Ammon's horn (tissue), 1 donor: ENCODE results near the gene GIPC2.
"Not testable (repeated sequence)": the region's sequence is repeated elsewhere in the genome, so short reads cannot be mapped to it uniquely, and the experiment has no call there.

Experiments used
- DNase-seq: peaks from one replicate; pipeline ENCODE4 v3.0.0-alpha.2; 2016; ENCODE audit warnings: low spot score

GIPC2 gene

DNA sequence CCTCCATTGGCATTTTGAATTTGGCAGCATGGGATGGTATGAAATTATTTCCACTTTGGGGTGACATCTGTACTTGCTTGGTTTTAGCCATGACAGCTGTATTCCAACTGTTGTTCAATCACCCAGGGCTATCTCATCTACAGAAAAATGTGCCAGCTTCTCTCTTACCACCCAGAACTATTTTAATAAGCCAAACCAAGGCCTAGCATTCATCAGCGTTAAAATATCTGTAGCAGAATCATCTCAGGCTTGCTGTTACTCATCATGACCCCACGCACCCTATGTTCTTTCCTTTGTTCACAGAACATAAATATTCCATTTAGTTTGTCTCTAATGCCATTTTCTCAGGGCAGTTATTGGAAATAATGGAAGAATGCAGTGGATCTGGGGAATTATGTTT, 49.8 kb downstream of the GIPC2 start:
- peak; percentile 33 for DNase-seq

GRCh38 chr1:78096017-78096416, 50.3 kb downstream of the GIPC2 start:
- no peak for DNase-seq

DNA sequence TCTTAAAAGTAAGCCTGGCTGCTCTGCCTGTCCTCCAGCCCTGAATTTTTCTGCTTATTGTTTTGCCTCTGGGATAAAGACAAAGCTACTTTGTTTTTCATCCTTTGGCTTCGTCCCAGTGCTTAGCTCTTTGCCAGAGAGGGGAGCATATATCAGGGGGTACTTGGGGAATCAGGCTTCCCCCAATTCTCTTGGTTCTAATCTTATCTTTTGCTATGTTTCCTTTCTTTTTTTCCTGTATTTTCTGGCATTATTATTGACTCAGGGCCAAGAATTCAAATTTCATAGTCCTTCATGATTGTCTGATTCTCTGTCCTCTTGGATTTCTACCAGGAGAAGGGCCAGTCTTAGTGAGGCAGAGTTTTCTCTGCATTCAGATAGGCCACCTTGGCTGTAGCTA, 51.2 kb downstream of the GIPC2 start:
- peak; percentile 54 for DNase-seq

- no peak for DNase-seq
Measured at GRCh38 chr1:78101051-78101450, 55.3 kb downstream of the GIPC2 start.

- DNase-seq: no peak
Measured at GRCh38 chr1:78101514-78101913, 55.7 kb downstream of the GIPC2 start.

GRCh38 chr1:78102082-78102481, 56.3 kb downstream of the GIPC2 start:
- DNase-seq: no peak

- DNase-seq: no peak
Measured at GRCh38 chr1:78102916-78103315, 57.1 kb downstream of the GIPC2 start.

GRCh38 chr1:78104322-78104721, 58.6 kb downstream of the GIPC2 start:
- DNase-seq: no peak

DNA sequence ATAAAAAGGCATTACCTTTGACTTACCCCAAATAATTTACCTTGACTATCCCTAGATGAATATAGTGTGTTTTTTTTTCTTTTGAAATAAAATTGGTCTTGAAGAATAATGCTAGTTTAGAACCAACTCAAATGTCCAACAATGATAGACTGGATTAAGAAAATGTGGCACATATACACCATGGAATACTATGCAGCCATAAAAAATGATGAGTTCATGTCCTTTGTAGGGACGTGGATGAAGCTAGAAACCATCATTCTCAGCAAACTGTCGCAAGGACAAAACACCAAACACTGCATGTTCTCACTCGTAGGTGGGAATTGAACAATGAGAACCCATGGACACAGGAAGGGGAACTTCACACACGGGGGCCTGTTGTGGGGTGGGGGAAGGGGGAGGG, 63.9 kb downstream of the GIPC2 start:
- not testable (repeated sequence) for DNase-seq

- DNase-seq: no peak
Measured at GRCh38 chr1:78113156-78113916, 67.6 kb downstream of the GIPC2 start.

DNA sequence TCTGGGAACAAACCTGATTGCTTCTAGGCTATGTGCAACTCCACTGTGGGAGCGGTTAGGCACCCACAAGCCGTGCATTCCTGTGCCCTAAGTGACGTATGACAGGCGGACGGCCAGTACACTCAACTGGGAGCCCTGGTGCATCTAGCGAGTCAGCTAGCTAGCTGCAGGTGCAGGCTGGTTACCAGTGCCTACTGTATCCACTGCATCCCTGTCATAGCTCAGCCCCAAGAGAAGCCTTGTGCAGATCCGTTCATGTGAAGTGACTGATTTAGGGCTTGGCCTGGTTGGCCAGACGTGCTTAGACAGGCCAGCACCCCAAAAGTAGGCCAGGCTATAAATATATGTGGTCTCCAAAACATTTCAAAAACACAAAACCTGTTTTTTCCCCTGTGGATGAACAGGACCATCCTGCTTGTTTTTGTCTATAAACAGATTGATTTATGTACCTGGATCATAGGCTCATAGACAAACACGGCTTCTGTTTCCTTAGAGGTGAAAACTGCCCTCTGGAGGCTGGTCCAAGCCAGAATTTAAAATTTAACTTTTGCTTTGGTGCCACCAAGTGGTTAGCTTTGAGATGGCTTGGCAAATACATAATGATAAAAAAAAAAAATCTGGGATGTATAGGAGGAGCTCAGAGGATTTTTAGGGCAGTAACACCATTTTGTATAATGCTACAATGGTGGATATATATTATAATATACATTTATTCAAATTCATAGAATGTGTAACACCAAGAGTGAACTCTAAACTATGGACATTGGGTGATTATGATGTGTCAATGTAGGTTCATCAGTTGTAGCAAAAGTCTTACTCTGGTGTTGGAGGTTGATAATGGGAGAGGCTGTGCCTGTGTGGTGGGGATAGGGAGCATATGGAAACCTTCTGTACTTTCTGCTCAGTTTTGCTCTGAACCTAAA, 68.5 kb downstream of the GIPC2 start:
- DNase-seq: peak; percentile 69

DNA sequence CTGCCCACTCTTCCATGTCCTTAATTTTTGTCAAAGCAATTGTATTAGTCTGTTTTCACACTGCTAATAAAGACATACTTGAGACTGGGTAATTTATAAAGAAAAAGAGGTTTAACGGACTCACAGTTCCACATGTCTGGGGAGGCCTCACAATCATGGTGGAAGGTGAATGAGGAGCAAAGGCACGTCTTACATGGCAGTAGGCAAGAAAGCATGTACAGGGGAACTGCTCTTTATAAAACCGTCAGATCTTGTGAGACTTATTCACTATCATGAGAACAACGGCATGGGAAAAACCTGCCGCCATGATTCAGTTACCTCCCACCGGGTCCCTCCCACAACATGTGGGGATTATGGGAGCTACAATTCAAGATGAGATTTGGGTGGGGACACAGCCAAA, 74.7 kb downstream of the GIPC2 start:
- DNase-seq: not testable (repeated sequence)

DNA sequence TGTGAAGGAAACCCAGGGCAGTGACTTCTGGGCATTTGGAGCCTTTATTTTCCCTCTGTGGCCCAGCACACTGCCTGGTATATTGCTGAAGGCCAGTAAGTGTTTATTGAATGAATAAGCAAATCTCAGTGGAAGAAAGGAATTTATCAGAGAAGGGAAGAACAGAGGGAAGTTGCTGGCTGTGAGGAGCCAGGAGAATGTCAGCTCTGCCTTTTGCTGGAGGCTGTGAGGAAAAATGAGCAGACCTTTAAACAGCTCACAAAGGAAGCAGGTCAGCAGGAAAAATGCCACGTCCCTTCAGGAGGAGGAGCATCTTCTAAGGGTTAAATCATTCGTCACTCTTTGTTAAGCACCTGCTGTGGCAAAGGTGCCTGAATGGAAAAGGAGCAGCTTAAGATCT, 75.9 kb downstream of the GIPC2 start:
- DNase-seq: no peak

GRCh38 chr1:78122389-78122788, 76.6 kb downstream of the GIPC2 start:
- DNase-seq: no peak

- no peak for DNase-seq
Measured at GRCh38 chr1:78126506-78126905, 80.7 kb downstream of the GIPC2 start.

- no peak for DNase-seq
Measured at GRCh38 chr1:78132174-78132947, 86.6 kb downstream of the GIPC2 start.

- DNase-seq: no peak
Measured at GRCh38 chr1:78132948-78133322, 87.2 kb downstream of the GIPC2 start.

DNA sequence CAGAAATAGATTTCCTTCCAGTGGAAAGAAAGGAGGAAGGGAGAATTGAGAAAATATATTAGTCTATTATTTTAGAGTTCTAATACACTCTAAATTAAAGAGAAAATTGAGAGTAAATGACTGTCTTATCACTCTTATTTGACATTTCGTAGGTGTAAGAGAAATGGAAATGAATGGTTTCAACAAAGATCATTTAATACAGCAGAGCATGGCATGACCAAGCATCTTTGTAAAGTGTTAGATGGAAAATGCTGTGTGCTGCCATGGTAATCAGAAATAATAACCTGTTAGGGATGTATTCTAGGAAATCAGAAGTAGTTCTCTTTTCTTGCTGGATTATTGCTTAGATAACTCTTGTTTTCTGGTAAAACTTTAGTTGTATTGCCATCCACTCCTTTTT, 90.9 kb downstream of the GIPC2 start:
- no peak for DNase-seq

DNA sequence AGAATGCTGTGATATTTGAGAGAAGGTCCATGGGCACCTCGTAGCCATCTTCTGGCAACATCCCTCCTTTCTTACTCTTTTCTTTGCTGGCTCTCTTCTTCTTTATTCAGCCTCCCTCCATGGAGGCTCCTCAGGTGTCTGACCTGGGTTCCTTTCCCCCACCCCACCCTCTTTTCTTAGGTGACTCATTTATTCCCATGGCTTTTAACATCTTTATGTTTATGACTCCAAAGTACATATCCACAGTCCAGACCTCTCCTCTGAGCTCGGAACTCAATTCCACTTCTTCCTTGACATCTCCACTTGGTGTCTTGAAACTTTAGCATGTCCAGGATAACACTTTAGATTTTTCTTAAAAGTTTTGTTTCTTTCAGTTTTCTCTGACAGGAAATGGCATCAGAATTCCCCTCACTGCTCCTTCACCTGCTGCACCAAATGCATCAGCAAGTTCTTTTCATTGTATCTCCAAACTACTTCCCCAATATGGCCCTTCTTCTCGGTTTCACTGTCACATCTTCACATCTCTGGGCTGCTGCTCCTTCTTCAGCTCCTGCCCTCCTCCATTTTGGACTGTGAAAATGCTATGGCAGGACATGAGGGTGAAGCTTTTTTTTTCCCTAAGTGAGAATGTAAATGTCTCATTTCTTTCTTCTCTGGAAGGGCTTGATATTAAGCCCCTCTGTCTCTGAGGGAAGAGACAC, 95.9 kb downstream of the GIPC2 start:
- DNase-seq: no peak

- DNase-seq: no peak
Measured at GRCh38 chr1:78142736-78143135, 97.0 kb downstream of the GIPC2 start.

GRCh38 chr1:78143152-78143551, 97.4 kb downstream of the GIPC2 start:
- no peak for DNase-seq

DNA sequence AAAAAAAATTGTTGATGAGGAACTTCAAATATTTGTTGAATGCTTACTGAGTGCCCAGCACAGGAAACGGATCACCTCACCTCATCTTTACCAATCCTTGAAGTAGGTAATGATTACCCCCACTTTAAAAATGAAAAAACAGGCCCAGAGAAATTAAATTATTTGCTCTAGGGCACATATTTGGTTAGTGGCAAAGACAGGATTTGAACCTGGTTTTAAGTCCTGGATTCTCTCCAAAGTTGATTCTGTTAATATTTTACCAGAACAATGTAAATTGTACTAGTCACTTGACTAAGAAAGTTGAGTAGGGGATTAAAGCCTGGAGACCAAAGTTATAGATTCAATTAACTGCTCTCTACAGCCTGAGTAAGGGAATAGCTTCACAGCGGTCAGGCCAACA, 97.9 kb downstream of the GIPC2 start:
- DNase-seq: no peak
